HG02870 (cell line): ENCODE data around the gene KLK15.
"Not testable (repeated sequence)": the region's sequence is repeated elsewhere in the genome, so short reads cannot be mapped to it uniquely, and the experiment has no call there.

Experiments used
- ATAC-seq: cut with Tn5 transposase; IDR thresholded peaks from one replicate; pipeline ENCODE4 v1.9.1; 2021; ENCODE audit warnings: mild to moderate bottlenecking, moderate library complexity; ENCODE audit not compliant: unreplicated experiment

Gene KLK15

DNA sequence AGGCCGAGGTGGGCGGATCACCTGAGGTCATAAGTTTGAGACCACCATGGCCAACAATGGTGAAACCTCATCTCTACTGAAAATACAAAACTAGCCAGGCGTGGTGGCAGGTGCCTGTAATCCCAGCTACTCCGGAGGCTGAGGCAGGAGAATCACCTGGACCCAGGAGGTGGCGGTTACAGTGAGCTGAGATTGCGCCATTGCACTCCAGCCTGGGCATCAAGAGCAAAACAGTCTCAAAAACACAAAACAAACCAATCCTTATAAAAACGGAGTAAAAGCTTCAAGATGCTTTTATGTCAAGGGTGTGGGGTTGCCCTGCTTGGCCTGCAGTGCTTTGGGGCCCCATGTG, 36.0 kb downstream of the KLK15 start:
- no peak for ATAC-seq

DNA sequence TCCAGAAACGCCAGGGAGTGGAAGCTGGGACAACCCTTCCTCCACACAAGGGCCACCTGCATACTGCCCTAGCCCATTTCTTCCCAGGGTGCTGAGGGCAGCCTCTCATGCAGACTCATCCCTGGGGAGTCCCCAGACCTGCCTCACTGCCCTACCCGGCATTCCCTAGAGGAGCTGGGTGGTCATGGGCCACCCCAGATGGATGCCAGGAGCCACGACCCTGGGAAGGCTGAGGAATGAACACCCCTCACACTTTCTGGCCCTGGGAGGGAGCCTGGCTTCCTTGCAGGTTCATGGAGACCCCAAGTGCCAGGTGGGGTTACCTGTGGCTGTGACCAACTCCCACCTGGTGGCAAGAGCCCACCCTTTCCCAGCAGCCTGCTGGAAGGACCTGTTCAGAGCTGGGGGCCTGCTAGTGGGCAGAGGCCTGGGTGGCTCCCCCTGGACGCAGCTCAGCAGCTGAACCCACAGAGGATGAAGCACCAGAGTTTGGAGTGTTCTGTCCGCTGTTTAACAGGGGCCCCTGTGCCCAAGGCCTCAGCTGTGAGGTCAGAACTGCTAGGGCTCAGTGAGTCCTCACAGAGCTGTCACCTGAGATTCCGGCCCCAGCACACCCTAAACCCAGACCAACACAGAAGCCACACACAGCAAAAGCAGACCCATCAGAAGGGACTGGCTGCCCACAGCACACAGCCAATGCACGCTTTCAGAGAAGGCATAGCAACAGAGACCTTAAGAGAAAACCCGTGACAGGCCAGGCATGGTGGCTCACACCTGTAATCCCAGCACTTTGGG, 36.5 kb downstream of the KLK15 start:
- no peak for ATAC-seq

DNA sequence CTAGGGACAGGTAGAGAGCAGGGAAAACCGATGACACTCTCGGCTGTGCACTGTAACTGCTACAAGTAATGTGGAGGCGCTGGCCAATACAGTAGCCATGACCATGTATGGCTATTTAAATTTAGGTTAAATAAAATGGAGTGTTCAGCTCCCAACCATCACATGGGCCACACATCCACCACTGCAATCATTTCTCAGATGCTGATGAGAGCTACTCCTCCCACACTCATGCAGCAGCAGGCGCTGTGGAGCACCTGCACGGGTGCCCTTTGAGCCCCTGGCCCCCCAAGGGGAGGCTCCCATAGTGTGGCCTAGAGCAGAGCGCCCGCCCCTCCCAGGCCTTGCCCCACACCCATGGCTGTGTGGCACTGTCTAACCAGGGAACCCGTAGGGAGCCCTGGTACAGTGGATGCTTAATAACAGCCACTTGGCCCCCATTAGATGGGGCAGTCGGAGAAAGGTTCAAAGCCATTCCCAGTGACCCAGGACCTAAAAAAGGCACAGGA, 37.2 kb downstream of the KLK15 start:
- no peak for ATAC-seq

DNA sequence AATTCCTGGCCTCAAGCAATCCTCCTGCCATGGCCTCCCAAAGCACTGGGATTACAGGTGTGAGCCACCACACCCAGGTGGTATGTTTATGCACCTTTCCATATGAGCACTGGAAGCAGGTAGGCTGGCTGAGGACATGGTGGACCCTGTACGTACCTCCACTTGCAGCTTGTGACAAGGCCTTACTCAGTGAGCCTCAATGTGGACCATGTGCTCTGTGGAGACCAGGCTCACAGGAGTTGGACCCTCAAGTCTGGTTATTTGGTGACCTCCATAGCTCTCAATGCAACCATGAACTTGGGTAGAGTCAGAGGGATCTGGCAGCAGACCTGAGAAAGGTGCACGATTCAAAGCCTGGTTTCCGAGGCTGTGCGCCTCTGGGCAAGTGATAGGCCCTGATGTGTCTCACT, 37.7 kb downstream of the KLK15 start:
- no peak for ATAC-seq

DNA sequence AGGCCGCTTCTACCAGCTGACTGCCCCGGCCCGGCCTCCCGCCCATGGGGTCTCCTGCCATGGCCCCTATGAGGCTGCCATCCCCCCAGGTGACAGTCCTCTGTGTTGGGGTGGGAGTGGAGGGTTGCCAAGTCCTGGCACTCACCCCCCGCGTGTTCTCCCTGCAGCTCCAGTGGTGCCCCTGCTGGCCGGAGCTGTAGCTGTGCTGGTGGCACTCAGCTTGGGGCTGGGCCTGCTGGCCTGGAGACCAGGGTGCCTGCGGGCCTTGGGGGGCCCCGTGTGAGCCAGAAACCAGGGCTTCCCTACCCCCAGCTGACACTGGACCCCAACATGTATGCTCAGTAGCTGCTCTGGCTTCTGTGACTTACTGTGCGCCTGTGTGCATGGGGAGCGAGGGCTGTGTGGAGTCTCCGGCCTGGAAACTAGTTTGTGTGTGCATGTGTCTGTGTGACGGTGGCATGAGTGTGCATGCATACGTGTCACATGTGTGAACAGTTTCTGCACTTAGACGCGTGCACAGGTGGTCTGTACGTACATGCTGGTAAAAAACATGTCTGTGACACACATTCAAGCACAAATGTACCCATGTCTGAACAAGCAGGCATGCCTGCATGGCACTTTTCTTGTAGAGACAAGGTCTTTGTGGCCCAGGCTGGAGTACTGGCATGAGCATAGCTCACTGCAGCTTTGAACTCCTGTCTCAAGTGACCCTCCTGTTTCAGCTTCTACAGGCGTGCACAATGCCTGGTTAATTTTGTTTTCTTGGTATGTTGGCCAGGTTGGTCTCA, 38.3 kb downstream of the KLK15 start:
- no peak for ATAC-seq

DNA sequence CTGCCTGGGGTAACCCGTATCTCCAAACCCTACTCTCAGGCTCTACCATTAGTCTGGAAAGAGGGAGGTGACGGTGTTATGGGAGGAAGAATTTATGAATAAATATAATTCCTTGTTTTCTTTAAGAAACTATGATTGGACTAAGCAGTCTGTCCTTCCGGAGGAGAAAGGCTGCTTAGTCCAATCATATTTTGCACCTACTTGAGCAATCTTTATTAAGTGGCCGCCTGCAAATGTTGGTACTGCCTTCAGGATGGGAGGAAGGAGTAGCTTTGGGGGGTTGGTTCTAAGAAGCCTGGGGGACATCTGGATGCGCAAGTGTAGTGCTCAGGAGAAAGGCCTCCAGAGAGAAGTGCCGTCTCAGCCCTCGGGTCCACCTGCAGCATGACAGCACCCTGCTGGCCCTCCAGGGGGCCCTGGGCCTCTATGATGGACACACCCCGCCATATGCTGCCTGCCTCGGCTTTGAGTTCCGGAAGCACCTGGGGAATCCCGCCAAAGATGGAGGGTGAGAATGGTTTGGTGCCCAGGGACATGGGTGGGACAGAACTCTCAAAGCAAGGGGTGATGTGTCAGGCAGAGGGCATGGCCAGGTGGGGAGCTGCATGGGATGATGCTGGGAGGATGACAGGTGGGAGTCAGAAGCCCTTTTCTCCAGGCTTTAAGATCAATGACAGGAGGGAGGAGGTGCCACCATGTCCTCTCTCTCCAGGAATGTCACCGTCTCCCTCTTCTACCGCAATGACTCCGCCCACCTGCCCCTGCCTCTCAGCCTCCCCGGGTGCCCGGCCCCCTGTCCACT, 39.1 kb downstream of the KLK15 start:
- ATAC-seq, result no peak

DNA sequence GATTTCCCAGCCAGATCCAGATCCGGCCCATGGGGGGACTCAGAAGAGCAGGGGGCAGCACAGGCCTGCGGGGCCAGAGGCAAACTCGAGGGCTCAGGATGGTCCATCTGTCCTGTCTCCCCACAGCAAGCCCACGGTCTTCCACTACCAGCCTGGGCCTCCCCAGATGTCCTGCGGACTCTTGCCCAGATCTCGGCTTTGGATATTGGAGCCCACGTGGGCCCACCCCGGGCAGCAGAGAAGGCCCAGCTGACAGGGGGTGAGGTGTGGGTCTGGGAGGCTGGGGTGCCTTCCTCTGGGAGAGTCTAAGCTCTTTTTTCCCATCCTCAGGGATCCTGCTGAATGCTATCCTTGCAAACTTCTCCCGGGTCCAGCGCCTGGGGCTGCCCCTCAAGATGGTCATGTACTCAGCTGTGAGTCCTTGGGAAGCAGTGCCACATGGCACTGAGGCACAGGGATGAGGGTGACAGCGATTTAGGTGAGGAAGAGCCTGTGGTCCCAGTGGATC, 39.8 kb downstream of the KLK15 start:
- no peak for ATAC-seq

DNA sequence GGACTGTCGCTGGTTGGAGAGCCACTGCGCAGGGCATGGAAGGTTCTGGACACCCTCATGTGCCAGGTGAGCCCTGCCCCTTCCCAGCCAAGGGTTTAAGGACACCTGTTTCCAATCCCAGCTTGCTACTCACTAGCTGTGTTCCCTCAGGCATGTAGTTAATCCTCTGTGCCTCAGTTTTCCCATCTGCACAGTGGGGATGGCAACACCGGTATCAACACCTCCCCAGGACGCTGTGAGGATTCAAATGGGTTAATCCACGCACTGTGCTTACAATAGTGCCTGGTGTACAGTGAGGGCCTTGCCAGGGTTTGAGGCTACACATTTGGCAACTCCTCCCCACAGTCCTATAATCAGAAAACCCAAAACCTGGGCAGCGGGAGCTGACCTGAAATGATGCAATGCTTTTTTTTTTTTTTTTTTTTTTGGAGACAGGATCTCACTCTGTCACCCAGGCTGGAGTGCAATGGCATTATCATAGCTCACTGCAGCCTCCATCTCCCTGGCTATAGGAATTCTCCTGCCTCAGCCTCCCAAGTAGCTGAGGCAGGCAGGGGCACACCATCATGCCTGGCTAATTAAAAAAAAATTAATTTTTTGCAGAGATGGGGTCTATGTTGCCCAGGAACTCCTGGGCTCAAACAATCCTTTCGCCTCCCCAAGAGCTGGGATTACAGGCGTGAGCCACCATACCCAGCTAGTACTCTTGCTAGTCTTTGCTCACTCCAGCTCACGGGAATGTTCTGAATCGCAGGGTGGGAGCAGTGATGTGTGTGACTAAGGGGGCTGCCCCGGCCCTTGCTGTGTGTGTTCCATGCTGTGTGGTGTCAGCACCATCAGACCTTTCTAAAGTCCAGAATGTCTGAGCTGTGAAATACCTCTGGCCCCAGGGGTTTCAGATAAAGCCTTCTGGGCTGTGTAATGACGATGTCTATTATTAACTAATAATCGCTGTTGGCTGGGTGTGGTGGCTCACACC, 40.8 kb downstream of the KLK15 start:
- no peak for ATAC-seq

DNA sequence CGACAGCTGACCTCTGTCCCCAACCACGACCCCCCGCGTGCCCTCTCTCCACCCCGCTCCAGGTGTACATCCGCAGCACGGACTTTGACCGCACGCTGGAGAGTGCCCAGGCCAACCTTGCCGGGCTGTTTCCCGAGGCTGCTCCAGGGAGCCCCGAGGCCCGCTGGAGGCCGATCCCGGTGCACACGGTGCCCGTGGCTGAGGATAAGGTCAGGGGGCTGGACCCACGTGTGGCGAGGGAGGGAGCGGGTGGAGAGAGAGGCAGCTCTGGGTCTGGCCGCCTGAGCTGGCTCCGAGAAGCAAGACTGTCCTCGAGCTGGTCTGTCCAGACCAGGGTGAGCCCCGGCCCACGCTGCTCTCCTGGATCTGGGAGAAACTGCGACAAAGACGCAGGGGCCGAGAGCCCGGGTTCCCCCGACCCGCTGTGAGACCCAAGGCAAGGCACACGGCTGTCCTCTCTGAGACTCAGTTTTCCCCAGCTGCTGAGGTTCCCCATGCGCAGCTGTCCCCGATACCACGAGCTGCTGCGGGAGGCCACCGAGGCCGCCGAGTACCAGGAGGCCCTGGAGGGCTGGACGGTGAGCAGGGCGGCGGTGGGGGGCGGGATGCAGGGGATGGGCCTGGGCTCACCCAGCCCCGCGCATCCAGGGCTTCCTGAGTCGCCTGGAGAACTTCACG, 41.6 kb downstream of the KLK15 start:
- ATAC-seq, result no peak

DNA sequence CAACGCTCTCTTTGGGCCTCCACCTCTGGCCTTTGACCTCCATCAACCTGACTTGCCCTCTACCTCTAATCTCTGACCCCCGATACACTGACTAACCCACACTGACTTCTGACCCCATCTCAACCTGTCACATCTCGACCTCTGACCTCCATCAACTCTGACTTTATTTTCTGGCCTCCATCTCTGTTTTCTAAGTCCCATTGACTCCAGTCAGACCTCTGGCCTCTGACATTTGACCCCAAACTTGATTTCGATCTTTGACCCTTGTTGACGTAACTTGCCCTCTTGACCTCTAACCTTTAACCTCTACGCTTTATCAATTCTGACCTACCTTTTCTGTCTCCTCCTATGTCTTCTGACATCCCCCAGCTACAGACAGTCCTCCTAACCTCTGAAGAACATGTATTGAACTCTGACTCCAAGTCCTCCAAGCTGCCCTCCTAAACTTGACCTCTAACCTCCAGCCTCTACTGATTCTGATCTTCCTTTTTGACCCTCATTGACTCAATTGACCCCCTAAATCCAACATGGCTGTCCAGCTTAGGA, 42.4 kb downstream of the KLK15 start:
- no peak for ATAC-seq

DNA sequence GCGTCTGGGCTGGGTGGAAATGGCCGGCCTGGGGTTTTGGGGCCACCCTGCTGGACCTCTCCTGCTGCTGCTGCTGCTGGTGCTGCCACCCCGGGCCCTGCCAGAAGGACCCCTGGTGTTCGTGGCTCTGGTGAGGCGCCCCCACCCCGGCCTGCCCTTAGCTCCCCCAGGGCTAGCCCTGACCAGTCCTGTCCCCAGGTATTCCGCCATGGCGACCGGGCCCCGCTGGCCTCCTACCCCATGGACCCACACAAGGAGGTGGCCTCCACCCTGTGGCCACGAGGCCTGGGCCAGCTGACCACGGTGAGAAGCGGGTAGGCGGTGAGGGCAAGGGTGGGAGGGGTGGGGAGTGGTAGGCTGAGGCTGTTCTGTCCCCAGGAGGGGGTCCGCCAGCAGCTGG, 43.0 kb downstream of the KLK15 start, which contains the start of gene ACP4:
ACP4 (plus strand) TSS at position 20 of the 400 bp plus-strand sequence; CDS start at position 20, 0 bp downstream.
- ATAC-seq, result no peak

DNA sequence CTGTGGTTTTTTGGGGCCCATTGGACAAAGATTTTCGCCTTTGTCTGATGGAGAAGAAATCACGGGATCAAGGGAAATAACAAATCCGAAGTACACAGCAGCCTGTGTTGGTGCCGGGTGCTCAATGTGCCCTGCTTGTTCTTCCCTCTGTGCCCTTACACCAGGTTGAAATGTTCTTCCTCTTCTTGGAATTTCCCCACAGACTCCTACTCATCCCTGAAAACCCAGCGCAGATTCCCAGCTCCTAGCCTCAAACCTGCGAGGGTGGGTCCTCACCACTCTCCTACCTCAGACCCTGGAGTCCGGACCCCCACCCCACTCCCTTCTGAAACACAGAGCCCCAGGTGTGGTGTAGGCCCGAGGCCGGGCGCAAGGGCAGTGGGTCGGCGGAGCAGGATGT, 48.0 kb downstream of the KLK15 start:
- ATAC-seq, result no peak

DNA sequence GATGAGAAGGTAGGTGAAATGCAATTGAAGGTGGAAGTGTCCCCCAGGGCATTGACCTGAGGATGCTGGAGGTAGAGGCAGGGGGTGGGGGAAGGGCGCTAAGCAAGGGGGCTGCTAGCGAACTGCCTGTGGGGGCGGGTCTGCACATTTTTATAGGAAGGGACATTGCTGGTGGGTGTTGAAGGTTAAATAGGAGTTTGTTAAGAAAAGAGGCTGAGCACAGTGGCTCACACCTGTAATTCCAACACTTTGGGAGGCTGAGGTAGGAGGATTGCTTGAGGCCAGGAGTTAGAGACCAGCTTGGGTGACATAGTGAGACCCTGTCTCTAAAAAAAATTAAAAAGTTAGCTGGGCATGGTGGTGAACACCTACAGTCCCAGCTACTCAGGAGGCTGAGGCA, 48.7 kb downstream of the KLK15 start:
- ATAC-seq, result no peak

DNA sequence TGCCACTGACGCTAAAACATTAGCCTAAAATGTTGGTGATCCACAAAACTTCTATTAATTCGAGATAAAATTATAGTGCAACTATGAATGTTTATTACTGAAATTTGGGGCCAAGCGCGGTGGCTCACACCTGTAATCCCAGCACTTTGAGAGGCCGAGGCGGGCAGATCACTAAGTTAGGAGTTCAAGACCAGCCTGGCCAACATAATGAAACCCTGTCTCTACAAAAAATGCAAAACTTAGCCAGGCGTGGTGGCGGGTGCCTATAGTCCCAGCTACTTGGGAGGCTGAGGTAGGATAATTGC, 49.6 kb downstream of the KLK15 start:
- not testable (repeated sequence) for ATAC-seq

DNA sequence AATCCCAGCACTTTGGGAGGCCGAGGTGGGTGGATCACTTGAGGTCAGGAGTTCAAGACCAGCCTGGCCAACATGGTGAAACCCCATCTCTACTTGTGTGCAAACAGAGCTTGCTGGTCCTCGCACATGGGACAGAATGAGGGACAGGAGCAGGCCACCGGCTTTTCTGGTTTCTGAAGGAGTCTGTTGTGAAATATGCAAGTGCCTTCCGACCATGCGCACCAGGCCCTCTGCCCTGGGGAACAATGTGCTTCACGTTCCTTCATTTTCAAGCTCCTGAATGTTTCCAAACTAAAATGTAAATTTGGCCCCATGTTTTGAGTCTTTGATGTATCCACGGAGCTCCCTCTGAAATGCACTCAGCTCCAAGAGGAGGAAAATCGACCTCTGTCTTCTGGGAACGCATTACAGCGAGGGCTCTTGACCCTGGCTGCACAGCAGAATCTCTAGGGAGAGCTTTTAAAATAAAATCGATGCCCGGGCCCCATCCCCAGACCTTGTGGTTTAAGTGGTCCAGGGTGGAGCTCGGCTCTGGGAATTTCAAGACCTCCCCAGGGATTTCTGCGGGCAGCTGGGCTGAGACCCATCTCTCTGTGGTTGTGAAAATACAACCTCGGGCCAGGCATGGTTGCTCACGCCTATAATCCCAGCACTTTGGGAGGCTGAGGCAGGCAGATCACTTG, 52.5 kb downstream of the KLK15 start:
- ATAC-seq, result no peak

DNA sequence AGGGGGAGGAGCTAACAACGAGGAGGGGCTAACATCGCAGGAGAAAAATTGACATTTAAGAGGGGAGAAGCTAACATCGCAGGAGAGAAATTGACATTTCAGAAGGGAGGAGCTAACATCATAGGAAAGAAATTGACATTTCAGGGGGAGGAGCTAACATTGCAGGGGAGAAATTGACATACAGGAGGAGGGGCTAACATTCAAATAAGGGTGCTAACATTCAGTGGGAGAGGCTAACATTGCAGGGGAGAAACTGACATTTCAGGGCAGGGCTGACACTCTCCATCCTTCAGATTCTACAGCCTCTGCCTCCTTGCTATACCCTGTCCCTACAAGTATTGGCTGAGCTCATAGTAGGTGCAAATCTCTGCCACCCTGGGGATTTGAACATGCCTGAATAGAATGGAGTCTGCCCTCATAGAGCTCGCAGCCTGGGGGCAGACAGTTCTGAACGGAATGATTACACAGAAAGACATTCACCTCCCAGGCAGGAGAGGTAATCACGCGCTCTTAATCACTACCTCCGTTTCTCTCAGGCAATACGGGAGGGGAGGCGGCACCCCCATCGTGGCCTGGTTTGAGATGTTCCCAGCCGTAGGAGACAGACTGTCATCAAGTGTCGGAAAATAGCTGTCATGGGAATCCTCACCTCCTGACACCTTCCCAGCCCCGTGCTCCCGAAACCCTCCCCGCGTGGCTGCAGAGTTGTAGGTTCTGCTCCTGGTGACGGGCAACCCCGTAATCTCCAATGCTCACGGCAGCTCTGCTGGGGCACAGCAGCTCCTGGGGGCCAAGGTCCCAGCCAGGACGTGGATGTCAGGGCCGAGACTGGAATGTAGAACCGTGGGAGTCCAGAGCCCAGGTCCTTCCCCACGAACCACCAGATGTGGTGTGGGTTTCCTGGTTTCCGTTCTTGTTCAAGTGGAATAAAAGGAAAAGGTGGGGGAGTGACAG, 53.6 kb downstream of the KLK15 start:
- ATAC-seq, result no peak

DNA sequence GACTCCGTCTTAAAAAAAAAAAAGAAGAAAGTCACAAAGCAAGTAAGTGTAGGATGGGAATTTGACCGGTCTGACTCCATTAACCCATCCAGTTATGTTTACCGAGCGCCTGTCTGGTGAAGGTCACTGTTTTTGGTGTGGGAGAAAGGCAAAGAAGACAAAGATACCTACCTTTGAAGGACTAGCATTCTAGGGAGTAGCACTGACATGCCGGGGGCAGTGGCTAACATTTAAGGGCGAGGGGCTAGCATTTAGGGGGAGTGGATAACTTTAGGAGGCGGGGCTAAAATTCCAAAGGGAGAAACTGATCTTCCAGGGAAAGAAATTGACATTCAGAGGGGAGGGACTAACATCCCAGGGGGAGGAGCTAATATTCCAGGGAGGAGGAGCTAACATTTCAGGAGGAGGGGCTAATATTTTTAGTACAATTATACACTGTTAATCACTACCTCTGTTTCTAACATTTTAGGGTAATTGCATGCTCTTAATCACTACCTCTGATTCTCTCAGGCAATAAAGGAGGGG, 54.4 kb downstream of the KLK15 start:
- no peak for ATAC-seq
